ENCODE data around the gene CD160.
A peak's percentile ranks its signal among the peaks of the same experiment; 100 is the strongest.
"Not testable (repeated sequence)": the region's sequence is repeated elsewhere in the genome, so short reads cannot be mapped to it uniquely, and the experiment has no call there.

Gene CD160

DNA sequence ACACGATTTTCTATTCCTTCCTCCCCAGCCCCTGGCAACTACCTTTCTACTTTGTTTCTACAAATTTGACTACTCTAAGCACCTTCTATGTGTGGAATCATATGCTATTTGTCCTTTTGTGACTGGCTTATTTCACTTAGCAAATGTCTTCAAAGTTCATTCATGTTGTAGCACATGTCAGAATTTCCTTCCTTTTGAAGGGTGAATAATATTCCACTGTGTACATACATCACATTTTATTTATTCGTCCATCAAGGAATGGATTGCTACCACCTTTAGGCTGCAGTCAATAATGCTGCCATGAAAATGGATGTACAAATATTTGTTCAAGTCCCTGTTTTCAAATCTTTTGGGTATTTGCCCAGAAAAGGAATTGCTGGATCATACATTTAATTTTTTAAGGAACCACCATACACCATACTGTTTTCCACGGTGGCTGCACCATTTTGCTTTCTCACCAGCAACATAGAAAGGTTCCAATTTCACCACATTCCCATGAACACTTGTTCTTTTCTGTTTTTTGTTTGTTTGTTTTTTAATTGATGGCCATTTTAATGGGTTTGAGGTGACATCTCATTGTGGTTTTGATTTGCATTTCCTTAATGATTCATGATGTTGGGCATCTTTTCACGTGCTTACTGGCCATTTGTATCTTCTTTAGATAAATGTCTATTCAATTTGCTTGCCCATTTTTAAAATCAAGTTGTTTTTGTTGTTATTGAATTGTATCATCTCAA lies 8.8 kb upstream of the CD160 start:
- no peak for DNase-seq

DNA sequence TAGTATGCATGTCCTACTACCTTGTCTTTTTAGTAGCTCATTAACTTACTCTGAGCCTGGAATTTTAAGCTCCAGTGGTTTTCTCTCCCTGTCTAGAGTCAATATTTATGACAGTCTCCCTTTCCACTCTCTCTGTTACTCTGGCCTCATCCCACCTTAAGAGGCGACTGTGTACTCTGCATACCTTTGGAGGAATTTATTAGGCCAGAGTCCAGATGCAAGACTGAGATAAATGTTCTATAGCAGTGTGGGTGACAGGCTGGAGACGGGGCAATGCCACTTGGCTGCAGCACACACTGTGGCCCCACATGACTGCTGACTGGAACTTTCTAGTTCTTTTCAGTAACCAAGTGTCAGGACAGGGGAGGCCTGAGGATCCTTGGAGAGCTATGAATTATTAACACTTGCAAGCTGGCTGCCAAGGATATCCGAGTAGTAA lies 8.1 kb upstream of the CD160 start:
- DNase-seq: no peak

DNA sequence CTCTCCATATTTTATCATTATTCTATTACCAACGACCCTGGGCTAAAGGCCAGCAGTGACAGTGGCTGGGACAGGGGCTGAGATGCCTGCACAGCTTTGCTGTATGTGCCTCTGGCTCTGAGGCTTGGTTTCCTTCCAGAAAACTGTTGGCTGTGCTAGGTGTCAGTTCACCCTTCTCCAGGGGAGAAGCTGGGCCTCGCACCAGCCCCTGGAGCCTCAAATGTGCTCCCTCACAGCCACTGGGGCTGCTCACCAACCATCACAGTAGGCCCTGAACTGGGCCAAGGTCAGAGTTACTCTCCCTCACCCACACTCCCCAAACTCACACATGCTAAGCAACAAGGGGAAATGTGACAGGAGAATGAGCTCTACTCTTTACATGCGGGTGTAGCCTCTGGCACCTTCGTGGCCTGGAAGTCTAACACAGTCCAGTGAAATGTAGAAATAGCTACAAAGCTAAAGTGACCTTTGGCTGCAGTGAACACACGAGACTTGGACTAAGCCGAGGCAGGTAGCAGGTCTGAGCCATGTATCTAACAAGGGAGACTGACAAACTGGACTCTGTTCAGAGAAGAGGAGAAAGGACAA lies 4.7 kb upstream of the CD160 start:
- DNase-seq: no peak

DNA sequence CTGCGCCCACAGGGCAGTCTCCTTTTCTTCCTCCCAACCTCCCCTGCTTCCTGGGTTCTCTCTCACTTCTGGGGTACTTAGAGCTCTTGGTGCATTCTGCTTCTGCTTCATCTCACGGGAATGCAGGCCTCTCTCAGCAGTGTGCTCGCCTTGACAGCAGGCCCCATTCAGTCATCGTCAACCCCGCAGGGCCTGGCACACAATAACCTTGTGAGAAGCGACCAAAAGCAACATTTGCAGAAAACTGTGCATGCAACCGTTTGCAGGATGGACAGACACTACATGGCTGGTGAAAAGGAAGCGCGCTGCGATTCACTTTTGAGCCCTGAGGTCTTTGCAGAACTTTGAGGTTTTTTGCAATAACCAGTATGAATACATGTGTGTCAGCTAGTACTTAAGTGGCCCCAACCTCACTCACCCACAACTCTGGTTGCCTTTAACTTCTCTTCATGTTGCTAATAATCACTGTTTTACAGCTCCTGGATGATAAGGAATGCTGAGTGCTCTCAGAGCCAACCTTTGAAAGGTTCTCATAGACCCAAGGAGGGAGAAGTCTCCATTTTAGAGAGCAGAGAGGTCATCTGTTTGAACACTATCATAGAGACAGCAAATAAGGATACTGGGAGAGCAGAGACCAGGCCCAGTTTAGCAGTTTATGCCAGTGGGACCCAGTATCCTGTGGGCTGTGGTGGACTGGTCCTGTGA lies 2.5 kb upstream of the CD160 start:
- no peak for DNase-seq

DNA sequence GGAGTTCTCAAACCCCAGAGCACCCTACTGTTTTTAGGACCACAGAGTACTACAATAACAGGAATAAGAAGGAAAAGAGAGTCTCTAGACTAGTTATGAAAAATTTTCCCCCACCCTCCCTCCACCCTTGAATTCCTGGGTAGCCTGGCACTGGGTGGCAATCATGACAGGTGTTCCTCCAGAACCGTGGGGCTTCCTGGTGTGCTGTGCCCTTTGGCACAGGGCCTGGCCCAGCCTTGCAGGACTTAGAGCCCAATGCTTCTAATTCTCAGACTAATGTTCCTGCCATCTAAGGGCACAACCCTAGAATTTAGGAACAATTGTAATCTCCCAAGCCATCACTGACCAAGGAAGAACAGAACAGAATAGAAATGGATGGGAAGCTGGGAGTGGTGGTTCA lies 1.5 kb upstream of the CD160 start:
- no peak for DNase-seq

DNA sequence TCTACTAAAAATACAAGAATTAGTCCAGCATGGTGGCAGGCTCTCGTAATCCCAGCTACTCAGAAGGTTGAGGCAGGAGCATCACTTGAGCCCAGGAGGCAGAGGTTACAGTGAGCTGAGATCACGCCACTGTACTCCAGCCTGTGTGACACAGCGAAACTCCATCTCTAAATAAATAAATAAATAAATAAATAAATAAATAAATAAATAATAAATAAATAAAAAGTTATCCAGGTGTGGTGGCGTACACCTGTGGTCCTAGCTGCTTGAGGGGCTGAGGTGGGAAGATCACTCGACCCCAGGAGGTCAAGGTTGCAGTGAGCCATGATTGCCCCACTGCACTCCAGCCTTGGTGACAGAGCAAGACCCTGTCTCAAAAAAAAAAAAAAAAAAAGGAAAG lies 834 bp upstream of the CD160 start:
- not testable (repeated sequence) for DNase-seq

DNA sequence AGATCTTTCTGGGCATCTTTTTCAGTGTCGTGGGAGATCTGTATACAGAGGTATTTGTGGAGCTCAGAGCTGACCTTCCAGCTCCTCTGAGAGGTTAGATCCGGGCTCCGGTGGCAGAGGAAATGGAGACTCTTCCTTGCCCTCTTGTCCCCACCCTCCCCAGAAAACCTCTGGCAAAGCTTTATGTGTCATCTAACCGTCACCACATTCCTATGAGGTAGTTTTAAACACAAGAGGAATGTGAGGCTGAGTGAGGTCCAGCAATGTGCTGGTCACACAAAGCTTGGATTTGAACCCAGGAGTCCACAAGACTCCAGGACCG lies 1.2 kb downstream of the CD160 start:
- no peak for DNase-seq

DNA sequence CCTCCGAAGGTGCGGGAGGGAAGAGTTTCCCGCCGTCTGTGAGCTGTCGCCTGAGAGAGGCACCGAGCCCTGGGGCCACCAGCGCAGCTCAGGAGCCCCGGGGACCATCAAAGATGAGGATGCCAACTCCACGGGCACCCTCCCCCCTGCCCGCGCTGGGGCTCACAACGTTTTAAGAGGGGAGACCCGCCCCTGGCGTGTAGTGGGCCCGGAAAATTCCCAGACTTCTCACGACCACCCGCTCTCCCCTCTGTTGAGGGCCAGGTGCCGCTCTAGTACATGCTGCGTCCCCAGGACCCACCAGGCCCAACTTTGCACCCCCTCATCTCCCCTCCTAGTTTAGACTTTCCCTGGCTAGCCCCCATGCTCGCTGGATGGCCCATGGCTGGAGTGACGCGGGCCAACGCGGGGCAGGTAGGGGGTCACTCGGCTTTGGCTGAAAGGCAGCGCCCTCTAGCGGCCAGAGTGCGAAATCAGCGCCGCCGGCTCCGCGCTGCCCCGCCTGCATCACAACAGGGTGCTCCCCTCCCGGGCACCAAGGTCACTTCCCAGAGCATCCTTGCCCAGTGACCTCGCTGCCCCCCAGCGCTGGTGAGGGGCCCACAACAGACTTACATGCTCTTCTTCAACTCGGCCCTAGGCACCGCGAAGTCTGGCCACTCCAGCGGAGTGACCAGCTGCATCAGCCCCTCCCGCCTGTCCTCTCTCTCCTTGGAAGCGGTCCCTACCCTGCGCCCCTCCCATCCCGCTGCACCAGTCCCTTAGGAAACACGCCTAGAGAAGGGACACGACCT lies 1.8 kb downstream of the CD160 start:
- DNase-seq: peak; percentile 23 to 74

DNA sequence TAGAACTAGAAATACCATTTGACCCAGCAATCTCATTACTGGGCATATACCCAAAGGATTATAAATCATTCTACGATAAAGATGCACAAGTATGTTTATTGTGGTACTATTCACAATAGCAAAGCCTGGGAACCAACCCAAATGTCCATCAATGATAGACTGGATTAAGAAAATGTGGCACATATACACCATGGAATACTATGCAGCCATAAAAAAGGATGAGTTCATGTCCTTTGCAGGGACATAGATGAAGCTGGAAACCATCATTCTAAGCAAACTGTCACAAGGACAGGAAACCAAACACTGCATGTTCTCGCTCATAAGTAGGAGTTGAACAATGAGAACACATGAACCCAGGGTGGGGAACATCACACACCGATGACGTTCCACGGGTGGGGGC lies 6.9 kb downstream of the CD160 start:
- not testable (repeated sequence) for DNase-seq

DNA sequence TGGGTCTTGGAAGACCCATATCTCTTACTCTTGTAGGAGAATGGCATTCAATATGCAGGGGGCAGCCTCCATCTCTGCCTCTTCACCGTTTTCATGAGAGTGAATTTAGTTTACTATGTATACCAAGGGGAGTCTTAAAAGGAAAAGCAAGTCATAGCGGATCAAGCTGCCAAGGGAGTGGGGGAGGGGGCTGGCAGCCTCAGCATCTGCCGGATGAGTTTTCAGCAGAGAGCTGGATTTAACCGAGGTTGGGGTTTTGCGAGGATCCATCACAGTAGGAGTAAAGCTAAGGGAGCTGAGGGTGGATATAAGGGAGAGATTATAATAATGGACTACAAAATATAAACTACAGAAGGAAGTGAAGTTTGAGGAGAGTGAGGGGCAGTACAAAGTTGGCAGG lies 9.9 kb downstream of the CD160 start:
- no peak for DNase-seq

DNA sequence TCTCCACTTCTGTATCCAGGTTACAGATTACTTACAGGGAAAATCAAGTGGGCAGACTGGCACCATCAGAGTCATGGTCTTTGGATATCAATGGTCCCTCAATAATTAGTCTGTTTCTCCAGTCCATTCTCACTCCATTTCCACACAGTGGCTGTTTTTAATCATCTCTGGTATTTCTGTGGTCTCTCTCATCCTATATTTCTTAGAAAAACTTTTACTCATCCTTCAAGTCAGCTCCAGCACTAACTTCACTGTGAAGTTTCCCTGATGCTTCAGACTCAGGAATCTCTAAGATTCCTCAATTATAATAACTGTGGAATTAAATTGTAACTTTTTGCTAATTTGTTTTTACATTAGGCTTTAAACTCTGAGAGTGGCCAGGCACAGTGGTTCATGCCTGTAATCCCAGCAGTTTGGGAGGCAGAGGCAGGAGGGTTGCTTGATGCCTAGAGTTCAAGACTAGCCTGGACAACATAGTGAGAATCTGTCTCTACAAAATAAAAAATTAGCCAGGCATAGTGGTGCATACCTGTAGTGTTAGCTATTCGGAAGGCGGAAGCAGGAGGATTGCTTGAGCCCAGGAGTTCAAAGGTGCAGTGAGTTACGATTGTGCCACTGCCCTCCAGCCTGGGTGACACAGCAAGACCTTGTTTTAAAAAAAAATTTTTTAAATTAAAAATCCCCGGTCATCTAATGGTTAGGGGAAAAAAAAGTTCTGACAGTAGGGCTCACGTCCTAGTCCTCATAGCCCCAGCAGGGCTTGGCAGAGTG lies 10.6 kb downstream of the CD160 start:
- no peak for DNase-seq

DNA sequence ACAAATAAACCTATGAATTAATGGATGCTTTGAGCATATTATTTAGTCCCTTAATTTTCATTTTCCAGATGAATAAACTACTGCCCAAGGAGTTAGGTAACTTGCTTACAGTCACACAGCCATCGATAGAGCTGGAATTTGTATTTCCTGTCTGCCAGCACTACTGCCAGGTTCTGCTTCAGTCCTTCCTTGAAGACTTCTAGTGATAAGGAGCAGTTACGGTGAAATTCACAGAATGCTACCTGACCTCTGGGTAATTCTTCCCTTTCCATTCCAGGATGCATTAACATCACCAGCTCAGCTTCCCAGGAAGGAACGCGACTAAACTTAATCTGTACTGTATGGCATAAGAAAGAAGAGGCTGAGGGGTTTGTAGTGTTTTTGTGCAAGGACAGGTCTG lies 11.2 kb downstream of the CD160 start:
- DNase-seq: no peak

DNA sequence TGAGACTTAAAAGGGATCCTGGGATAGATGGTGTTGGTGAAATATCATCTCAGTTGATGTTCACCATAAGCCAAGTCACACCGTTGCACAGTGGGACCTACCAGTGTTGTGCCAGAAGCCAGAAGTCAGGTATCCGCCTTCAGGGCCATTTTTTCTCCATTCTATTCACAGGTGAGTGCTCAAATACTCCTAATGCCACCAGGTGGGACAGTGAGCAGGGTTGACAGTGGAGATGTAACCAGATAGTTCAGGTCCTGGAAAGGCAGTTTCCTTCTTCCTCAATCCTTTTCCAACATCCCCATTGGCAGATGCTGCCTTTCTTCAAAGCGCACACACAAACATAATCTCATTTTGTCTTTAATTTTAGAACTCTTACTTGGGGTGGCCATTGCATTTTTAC lies 11.6 kb downstream of the CD160 start:
- DNase-seq: no peak

DNA sequence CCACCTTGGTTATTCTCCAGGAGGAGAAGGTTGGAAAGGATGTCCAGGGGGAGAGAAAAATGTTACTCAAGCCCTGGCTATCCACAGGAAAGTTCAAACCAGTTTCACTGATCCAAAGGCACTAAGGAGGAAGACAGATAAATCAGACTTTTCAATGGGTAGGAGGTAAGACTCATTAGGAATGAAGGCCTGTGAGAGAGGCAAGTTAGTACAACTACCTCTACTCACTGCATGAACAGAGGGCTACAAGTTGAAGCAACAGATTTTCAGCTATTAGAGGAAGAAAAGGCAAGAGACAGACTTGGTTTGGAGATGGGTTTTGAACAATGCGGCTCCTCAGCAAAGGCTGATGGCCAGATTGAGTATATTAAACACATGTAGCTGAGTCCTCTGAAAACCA lies 16.9 kb downstream of the CD160 start:
- DNase-seq: no peak

DNA sequence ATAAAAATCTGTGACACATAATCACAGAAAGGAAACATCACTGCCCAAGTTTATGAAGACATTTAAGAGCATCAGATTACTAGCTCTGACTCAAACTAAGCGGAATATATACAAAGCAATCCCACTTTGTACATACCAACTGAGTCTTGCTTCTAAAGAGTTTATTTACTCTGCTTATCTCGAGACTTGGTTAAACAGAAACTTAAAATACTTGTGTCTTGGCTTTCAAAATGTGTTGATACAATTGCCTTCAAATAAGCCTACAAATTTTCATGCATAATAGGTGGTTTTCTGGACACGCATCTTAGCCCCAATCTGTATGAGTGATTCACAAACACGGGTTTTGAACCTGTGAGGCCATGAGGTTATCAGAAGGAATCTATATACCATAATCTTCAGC lies 21.0 kb downstream of the CD160 start:
- no peak for DNase-seq

DNA sequence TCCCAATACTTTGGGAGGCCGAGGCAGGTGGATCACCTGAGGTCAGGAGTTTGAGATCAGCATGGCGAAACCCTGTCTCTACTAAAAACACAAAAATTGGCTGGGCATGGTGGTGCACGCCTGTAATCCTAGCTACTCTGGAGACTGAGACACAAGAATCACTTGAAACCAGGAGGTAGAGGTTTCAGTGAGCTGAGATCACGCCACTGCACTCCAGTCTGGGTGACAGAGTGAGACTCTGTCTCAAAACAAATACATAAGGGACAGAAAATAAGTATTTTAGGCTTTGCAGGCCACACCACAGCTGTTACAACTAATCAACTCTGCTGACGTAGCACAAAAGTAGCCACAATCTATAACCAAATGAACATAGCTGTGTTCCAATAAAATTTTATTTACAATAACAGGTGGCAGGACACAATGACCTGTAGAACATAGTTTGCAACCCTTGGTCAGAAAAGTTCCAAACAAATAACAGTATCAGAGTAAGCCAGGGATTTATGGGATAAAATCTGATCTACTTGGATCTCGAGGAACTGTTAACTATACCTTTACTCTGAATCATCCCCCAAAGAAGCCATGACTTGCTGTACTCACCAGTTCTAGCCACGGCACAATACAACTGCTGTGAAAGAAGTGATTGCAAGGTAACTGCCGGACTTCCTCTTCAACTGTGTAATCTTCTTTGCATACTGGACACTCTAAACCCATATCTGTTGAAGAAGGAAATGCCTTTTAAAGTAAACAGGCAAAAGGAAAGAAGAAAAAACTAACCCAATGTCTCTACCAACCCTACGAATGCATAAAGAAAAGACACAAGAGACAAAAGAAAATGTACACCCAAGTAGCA lies 28.3 kb downstream of the CD160 start:
- no peak for DNase-seq

DNA sequence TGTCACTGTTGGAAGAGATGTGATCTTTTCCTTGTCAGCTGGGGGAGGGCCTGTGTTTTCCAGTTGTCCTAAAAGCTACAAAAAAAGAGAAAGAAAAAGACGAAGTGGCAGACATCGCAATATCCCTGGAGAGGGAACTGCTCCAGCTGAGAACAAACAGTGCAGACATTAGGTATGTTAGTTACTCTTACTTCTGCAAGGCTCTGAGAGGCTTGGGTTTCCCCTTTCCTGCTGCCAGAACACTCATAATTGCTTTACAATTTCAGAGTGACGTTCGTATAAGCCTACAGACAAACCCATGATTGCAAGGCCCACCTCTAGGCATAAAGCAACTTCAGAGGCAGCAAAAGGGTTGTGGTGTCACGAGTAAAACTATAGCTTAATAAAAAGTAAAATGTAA lies 31.1 kb downstream of the CD160 start:
- no peak for DNase-seq

DNA sequence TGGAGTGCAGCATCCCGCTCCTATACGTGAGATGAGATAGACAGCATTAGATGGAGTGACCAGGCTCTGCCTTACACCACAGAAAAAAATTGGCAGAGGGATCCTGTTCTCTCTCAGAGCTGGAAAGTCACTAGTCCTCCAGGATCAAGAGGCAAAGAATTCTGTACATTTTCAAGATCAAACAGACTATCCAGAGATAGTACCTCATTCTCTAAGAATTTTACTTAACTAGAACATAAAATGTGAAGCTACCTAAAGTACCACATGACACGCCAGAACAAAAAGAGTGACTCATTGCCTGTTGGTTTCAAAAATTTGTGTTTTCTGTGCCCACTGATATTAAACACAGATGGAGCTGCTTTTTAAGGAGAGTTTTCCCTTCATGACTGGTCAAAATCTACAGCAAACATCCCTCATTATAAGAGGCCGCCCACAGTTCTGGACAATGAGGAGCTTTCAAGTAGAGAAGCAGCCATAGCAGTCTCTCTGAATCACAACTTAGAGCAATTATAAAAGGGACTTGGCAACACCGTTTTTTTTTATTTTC lies 32.3 kb downstream of the CD160 start:
- DNase-seq: peak; percentile 19 to 70

DNA sequence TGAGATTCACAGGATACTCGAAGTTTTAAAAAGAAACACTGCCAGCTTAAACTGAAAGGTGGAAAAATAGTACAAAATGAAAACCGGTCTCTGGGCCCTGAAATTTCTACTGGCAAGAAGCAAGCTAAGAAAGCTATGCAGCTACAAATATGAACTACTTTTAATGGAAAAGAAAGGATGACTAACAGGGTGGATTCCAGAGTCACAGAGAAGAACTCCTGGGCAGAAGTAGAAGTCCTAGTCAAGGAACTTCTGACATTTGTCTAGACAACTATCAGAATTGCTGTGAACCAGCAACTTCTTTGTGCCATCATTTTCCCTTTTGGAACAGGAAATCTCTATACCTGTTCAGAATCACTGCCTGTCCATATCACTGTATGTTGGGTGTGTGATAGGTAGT lies 38.1 kb downstream of the CD160 start:
- no peak for DNase-seq

DNA sequence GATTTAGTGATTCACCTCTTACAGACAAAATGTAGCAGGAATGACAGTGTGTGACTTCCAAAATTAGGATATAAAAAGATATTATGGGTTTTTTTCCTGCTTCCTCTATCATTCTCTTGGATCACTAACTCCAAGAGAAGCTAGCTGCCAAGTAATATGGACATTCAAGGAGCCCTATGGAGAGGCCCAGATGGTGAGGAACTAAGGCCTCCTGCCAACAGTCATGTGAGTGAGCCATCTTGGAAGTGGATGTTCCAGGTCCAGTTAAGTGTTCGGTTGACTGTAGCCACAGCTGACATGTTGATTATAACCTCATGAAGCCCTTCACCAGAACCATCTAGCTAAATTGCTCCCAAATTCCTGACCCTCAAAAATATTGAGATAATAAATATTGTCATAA lies 38.8 kb downstream of the CD160 start:
- DNase-seq: peak; percentile 87 to 95

DNA sequence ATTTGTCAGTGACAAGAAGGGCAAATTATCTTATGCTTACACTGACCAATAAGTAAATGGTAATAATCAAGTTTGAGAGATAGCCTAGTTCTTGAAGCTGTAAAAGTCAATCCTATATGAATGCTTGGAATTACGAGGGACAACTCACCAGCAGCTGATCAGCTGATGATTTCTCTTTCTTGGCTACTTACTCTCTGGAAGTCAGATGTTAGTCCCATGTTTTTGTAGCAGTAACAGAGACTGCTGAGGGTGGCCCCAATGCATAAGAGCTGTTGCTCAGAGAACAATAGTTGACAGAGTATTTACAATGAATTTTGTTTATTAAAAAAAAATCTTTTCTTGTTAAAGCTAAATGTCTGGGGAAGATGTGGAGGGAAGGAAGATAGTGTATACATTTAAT lies 39.3 kb downstream of the CD160 start:
- DNase-seq: peak in 1 of 2 experiments; percentile 40

DNA sequence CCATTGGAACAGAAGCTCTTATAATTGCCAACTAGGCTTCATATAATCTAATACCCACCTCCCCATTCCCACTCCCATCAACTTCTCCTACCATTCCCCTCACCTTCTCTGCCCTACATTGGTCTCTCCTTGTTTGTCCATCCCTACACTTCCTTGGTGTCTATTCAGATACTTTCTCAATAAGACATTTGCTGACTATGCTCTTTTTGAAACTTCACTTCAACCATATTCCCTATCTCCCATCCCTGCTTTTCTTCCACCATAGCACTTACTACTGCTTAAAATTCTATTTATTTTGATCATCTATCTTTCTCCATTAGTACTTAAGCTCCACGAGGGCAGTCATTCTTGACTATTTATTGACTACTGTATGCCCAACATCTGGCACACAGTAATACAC lies 40.4 kb downstream of the CD160 start:
- DNase-seq: no peak
